Fibroblast of peridontal ligament (primary cell): ENCODE results near the gene CPED1.
"Not testable (repeated sequence)": the region's sequence is repeated elsewhere in the genome, so short reads cannot be mapped to it uniquely, and the experiment has no call there.

ENCODE experiments used
- DNase-seq: peaks from one replicate; pipeline ENCODE4 v3.0.0-alpha.2; 2010; ENCODE audit errors: extremely low read depth

Gene CPED1

DNA sequence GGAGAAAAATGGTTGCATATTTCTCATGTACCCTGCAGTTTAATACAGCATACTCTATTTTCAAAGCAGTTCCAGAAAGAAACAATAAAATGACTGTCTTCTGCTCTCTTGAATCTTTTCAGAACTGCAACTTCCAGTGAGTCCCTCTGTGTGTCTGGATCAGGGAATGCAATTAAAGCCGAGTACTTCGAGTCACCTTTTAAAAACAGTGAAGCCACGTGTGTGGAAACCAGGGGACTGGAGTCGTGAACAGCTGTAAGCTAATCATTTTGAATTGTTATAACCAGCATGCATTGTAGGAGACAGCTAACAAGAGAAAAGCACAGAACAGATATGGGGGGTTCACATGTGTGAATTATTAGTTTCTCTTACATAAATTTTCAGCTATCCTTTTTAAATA is 109.1 kb downstream of the CPED1 start:
- DNase-seq = no peak

DNA sequence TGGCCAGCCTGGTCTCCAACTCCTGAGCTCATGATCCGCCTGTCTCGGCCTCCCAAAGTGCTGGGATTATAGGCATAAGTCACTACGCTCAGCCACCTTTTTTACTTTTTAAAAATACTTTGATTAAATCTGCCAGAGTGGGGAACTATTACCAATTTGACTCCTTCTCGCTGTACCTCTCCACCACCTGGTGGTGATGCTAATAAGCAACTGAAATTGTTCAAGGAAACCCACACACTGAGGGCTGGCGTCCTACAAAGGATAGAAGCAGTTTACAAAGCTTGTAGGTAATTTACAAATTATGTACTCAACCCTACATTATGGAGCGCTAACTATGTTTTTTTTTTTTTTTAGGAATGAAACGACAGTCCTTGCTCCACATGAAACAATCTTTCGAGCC is 111.1 kb downstream of the CPED1 start:
- DNase-seq = no peak

DNA sequence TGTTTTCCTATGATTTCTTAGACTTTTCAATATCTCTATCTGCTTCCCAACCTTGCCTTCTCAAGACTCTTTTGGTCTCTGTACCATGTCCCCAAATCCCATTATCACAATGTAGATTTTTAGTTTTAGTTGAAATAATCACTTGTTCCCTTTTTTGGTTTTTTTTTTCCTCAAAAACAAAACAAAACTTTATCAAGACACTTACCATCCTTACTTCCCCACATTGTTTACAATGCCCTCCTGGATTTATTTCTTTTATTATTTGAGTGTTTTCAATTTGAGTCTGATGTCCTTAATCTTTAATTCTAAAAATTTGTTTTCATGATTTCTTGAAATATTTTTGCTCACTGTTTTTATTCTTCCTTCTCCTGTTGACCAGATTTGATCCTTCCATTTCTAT is 112.6 kb downstream of the CPED1 start:
- DNase-seq = no peak

DNA sequence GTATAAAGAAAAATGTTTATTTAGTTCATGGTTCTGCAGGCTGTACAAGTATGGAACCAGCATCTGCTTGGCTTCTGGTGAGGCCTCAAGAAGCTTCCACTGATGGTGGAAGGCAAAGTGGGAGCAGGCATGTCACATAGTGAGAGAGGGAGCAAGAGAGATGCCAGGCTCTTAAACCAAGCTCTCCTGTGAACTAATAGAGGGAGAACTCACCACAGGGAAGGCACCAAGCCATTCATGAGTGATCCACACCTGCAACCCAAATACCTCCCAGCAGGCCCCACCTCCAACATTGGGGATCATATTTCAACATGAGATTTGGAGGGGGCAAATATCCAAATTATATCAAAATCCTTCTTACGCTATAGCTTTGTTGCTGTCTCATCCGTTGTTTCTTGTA is 113.1 kb downstream of the CPED1 start:
- no peak for DNase-seq

DNA sequence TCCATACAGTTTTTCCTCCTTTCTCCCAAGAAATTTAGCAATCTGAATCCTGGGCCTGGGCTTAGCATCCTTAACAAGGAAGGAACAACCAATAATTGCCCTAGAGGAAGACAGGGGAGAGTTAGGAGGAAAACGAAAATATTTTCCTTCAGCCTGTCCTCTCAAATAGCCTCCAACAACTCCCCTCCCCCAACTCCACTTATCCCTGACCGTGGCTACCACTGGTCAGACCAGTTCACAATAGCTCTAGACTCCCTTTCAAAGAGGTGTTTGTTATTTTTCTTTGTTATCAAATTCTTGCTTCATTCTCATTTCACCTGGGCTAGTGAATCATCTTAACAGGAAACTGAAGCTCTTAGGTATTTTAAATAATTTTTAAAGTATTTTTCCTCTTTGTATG is 114.1 kb downstream of the CPED1 start:
- no peak for DNase-seq

DNA sequence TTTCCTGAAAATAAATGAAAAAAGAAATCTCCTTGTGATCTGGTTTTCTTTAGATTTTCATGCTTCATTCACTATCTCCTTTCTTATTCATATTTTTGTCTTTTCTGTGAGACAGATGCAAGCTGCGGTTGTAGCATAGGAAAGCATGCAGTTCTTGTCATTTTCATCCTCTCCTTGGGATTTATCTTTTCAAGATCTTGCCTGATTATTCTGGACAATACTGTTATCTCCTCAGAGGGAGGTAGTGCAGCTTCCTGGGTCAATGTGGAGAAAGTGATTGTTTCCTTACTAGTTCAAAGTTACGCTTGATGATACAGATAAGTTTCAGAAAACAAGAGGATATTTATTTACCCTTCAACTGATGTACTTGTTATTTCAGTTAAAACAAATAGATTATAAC is 114.6 kb downstream of the CPED1 start:
- DNase-seq = no peak

DNA sequence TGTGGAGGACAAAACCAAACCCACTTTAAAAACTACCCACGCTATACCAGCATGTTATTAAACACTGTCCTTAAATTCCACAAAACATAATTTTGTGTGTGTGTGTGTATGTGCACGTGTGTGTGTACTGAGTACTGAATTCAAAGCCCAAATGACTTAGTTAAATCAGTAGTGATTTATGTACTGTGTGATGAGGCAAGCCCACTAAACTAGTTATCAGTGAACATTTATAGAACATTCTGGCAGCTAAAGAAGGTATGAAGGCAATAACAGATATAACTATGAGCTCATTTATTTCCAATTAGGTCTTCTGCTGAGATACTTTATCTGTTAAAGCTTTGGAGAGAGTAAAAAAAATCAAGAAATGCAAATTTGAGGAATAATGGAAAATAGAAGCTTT is 115.1 kb downstream of the CPED1 start:
- DNase-seq = no peak

DNA sequence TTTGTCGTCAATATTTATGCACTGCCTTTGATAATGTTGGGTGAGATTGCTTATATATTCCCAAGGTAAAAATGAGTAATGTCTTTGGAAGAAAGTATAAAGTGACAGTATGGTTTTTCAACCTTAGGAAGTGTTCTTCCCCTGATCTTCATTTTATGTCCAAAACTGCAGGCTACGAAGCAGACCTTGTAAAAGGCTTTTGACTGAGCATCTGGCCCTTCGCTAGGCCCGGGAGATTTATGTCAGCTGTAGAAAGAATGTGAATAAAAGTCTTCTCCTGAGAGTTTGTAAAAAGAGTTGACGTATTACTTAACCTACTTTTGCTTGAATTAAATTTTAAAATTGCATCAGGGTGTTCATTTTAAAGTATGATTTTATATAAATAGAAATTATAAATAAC is 116.8 kb downstream of the CPED1 start:
- DNase-seq = no peak

DNA sequence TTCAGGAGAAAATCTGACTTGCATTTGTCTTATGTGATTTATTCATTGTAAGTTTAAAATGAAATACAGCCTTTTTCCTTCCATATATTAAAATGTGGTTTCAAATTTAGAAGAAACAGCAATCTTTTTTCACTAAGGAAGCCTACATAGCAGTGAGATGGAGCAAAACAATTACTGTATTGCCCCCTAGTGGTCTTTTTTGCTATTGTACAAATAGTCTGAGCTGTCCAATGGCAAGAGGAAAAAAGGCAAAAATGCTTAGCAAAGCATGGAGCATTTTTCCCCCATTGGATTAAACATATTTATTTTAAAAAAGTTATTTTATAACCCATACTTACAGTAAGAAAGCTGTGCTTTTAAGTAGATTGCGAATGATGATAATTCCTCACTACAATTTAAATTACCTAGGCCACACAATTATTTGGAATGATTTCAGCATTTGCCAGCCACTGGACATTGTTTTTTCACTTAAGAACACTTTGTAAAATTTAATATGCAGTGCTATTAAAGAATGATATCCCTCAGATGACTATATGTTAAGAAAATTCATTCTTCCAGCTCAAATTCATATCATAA is 119.5 kb downstream of the CPED1 start:
- DNase-seq = peak; percentile 91

DNA sequence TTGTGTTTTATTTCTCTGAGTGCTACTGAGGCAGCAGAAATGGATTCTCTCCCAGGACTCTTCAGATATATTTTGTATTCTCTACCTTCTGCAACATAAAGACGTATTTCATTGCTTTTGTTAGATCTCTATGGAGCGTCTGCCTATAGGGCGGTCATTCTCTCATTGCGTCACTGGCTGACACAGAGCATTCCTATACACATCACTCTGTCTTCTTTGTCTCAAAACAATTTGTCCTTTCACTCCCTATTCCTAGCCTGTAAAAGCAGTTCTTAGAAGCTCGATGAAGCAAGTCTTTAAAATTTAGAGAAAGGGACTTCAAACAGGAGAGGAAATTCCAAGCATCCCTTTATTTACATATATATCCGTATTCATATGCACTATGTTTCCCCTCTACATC is 120.6 kb downstream of the CPED1 start:
- no peak for DNase-seq

DNA sequence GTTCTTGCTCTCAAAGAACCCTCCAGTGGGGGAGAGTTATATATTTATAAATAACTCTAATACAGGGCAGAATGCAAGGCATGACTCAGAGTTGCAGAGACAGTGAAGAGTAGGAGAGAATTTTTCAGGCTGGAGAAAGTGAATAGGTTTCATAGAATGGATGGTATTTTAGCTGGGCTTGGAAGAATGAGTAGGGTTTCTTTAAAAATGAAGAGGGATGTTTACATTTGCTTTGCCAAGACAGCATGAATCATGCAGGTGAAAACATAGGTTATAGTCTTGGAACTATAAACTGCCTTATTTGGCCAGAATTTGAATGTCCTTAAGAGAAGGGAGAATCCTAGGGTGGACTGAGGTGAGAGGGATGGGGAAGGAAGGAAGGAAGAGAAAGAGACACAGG is 124.8 kb downstream of the CPED1 start:
- peak; percentile 25 for DNase-seq

DNA sequence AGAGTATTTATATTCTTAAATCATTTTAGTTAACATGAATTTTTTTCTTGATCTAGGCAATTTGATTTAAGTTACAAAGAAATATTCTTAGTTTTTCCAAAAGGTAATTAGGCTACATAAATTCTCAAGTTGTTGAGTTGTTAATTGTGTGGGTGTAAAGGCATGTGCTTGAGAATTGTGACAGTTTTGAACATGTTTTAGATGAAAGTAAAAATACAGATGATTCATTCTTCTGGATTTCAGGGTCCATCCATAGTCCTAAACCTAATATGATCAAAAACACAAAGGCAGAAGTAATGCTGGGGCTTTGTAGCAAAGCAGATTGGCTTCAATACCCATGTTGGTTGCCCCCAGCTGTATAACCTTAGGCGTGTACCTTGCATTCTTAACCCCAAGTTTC is 127.9 kb downstream of the CPED1 start:
- DNase-seq = peak; percentile 13

DNA sequence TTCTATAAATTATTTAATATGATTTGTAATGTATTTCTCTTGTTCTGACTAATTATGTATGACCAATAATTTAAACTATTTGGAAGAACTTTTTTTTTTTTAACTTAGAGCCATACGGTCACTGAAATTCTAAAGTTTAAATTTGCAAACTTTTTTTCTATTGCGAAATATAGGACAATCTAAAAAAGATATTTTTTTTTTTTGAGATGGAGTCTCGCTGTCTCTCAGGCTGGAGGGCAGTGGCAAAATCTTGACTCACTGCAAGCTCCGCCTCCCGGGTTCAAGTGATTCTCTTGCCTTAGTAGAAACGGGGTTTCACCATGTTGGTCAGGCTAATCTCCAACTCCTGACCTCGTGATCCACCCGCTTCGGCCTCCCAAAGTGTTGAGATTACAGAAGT is 130.5 kb downstream of the CPED1 start:
- no peak for DNase-seq

DNA sequence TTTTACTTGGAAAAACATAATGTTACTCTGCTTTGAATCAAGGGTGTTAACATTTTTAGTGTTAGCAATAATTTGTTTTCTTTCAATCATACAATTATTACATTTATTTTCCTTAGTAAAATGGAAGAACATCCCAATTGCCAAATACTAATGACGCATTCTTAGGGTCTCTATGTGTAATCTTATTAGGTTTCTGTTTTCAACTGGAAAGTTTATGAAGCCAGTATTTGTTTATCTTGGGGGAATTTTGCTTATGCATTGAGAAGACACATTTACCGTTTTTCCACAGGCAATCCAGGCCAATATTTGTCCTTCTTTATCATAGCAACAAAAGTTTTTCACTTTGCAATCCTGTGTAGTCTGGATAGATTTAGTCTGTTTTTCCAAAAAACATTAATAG is 134.5 kb downstream of the CPED1 start:
- DNase-seq = peak; percentile 32

DNA sequence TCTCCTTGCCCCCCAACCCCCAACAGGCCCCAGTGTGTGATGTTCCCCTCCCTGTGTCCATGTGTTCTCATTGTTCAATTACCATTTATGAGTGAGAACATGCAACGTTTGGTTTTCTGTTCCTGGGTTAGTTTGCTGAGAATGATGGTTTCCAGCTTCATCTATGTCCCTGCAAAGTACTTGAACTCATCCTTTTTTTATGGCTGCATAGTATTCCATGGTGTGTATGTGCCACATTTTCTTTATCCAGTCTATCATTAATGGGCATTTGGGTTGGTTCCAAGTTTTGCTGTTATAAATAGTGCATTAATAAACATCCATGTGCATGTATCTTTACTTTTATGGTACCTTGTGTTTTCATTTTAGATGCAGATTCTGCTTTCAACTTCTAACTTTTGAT is 136.9 kb downstream of the CPED1 start:
- DNase-seq = not testable (repeated sequence)

DNA sequence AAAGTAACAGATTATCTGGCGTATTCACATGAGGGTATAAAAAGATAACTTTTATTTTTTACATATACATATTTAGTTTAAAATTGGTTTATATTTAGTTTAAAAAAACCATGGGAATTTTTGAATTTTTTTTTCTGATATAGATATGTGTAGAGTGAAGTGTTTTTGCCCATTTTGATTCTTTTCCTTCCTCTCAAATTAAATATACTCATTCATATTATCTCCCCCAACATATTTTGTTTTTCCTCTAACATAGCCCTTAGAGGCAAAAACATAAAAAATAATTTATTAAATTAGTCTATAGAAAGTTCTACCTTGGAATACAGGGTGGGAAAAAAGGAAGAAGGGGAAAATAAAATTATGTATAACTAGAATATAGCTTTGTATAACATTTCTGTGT is 137.7 kb downstream of the CPED1 start:
- no peak for DNase-seq

DNA sequence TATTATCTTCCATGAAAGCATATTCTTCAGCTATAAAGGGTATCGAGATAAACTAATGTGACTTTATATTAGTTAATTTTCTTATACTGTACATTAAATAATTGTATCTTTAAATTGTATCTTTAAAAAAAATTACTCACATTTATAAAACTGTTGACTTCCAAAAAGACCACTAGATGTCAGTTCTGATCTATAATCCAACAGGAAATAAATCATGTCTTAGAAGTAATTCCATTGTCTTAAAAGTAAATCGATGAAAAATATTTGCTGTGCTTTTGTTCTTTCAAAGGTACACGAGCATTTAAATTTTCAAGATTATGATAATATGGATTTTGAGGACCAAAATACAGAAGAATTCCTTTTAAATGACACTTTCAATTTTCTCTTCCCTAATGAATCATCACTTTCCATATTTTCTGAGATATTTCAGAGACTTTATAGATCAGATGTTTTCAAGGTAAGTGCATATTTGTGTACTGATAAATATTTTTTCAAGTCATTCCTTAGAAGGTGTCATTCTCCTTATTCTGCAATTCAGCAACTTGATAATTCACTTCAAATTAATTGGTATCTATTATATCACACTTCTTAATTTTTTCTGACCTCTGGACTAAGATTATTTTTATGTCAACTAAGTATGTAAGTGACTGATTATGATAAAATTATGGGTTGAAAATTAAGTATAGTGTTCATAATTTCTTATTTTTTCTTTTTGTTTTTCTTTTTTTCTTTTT is 138.5 kb downstream of the CPED1 start:
- peak; percentile 78 for DNase-seq

DNA sequence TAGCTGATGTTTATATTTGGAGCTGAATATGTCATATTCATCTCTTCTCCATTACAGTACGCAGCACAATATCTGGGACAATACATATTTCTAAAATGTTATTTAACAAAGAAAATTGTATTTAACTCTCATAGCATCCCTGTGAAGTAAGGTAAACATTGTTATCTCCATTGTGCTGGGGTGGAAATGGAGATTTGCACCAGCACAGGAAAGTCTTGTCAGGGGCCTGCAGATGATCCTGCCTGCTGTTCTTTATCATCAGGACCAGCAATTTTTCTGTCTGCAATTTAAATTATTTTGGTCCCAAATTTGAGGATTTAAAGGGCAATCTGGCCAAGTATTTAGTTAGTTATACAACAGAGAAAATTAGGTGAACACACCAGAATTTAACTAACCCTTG is 144.4 kb downstream of the CPED1 start:
- no peak for DNase-seq

DNA sequence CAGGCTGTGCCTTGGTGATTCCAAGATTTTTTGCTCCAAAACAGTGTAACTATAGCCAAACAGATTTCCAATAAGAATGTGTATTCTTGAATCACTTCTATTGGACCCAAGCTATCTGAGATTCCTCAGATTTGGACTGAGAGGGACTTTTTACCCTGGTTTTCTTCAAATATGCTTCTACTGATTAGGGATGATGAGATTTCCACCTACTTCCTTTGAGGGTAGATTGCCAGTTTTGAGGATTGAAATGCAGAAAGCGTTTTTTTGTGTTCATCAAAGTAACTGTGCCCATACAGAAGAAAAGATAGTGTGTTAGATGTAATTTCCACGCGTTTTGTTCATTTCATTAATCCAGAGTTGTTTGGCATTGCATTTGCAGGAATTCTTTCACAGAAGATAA is 144.9 kb downstream of the CPED1 start:
- no peak for DNase-seq

DNA sequence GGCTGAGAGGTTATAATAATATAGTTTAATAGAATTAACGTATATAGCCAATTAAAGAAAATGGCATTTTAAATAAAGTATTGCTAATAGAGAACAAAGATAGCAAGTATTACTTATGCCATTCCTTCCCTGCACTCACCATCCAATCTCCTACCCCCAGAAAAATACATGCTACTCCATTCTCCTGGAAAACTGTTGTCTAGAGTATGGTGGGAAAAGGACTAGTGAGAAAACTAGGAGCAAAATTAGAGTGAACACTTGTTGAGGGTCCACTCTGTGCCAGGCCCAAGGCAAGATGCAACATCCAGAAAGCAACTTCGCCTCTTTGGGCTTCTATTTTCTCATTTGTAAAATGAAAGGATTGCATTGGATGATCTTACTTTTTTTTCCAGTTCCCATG is 149.1 kb downstream of the CPED1 start:
- no peak for DNase-seq

DNA sequence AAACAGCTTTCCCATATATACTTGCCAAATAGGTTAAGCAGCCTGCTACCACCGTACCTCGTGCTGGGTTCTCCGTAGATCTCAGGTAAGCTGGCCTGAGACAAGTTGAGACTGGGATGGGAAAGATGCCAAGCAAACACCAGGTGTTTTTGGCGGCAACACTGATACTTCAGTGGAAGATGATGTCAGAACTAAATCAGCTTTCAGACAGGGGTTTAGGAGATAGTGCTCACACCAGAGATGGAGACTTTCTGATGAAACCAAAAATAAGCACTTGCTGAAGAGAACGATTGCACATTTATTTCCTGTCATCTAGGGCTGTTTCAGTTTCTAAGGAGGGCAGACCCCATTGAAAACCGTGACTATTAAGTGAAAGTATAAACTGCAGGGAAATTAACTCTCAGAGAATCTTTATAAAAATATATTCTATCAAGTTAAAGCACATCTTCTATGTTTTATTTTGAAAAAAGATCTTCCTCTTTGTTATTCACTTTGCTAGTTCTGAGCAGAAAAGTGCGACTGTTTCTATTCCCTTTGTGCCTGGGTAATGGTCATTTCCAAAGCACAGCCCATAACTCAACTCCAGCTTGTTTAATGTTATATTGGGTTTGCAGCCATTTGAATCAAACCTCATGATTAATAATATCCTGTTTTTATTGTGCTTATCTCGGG is 149.9 kb downstream of the CPED1 start:
- DNase-seq = peak; percentile 28

DNA sequence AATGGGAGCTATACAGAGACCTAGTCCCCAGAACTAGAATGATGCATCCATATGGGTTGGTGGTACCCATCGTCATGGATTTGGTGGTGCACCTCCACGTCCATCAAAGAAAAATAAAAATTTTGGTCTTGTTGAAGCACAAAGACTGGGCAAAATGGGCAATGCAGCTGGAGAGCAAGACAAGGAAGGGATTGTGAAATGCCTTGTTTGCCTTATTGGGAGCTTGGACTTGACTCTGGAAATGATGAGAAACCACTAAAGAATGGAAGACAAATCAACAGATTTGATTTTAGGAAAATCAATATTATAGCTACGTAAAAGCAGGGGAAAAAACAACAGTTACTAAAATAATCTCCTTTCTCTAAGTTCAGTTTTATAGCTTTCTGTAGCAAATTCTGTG is 150.9 kb downstream of the CPED1 start:
- peak; percentile 72 for DNase-seq

DNA sequence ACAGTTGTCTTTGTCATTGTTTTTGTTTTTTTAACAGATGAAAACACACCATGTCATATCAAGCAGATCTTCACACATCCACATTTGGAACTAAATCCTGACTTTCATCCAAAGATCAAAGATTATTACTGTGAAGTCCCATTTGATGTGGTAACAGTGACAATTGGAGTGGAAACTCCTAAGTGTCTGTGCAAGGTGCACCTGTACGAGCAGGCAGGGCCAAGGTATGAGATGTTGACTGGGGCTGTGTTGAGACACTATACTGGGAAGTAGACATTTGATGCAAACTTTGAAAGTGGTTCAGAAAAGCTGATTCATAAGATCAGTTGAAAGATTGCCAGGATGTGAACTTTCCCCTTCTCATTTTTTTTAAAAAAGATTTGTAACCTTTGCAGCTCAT is 152.3 kb downstream of the CPED1 start:
- peak; percentile 41 for DNase-seq
